A673 (cell line): ENCODE data around the gene SMAD4. TPM values are rescaled to one million over a fixed set of nuclear protein-coding genes. Genes with fewer than 3 reads are reported as not detected.

Experiments
- BruUV-seq: library from RNA; stranded (reverse); fragments of 400-500 nt; replicated peaks from 2 replicates; lab custom pipeline; 2021; lab: Mats Ljungman, UMichigan
- CTCF ChIA-PET: fragments of 300-600 bp; sonication (Branson Sonifier 250); formaldehyde crosslinking; loops from one replicate; lab custom pipeline; 2022; ENCODE audit warnings: antibody characterized with exemption; lab: Charles Lee
- POLR2A ChIA-PET: fragments of 300-600 bp; sonication (Branson Sonifier 250); formaldehyde crosslinking; loops from one replicate; lab custom pipeline; 2022; ENCODE audit warnings: antibody characterized with exemption; ENCODE audit not compliant: low non-redundant PET; lab: Charles Lee
- DNase-seq: peaks from one replicate; pipeline ENCODE4 v3.0.0-alpha.2; 2015; ENCODE audit warnings: low spot score
- H3K27ac ChIP-seq: fragments of 200-600 bp; sonication (generic); 2 replicates; pipeline ENCODE4 v1.5.1; 2016; ENCODE audit warnings: mixed run types, low read depth, mild to moderate bottlenecking, mixed read lengths, antibody characterized with exemption, low read length; ENCODE audit not compliant: poor library complexity, severe bottlenecking
- H3K27me3 ChIP-seq: fragments of 200-600 bp; sonication (generic); replicated peaks from 2 replicates; pipeline ENCODE4 v1.6.1; 2017; ENCODE audit warnings: mixed run types, low read depth, mild to moderate bottlenecking, mixed read lengths, antibody characterized with exemption, low read length; ENCODE audit not compliant: insufficient read depth, poor library complexity
- H3K36me3 ChIP-seq: fragments of 200-600 bp; sonication (generic); 2 replicates; pipeline ENCODE4 v1.6.1; 2016; ENCODE audit warnings: mixed run types, mild to moderate bottlenecking, mixed read lengths, antibody characterized with exemption, low read length; ENCODE audit not compliant: insufficient read depth, poor library complexity, severe bottlenecking
- H3K4me1 ChIP-seq: fragments of 200-600 bp; sonication (generic); 2 replicates; pipeline ENCODE4 v1.6.1; 2017; ENCODE audit warnings: mixed run types, mild to moderate bottlenecking, mixed read lengths, antibody characterized with exemption, low read length; ENCODE audit not compliant: insufficient read depth, poor library complexity, severe bottlenecking
- H3K4me3 ChIP-seq: fragments of 200-600 bp; sonication (generic); 2 replicates; pipeline ENCODE4 v1.5.1; 2016; ENCODE audit warnings: low read depth, mixed run types, mild to moderate bottlenecking, mixed read lengths, low read length; ENCODE audit not compliant: poor library complexity, severe bottlenecking
- H3K9me3 ChIP-seq: fragments of 200-600 bp; sonication (generic); 2 replicates; pipeline ENCODE4 v1.6.1; 2016; ENCODE audit warnings: mixed run types, low read depth, mild to moderate bottlenecking, mixed read lengths, antibody characterized with exemption, low read length; ENCODE audit not compliant: poor library complexity, severe bottlenecking
- EZH2 ChIP-seq: fragments of 200-600 bp; sonication (generic); IDR thresholded peaks from 2 replicates; pipeline ENCODE4 v1.6.1; 2017; ENCODE audit warnings: borderline replicate concordance, low read depth, mild to moderate bottlenecking, mixed read lengths, antibody characterized with exemption, low read length; ENCODE audit not compliant: poor library complexity, severe bottlenecking
- intact Hi-C: fragments of 100-400 bp; cut with micrococcal nuclease; formaldehyde crosslinking; loops from one replicate; pipeline ENCODE4 v1.10.0; 2022; ENCODE audit not compliant: unreplicated experiment
- total RNA-seq: library from RNA; stranded (reverse); gene quantifications from 2 replicates; pipeline ENCODE4 v1.2.3, GENCODE V29; 2021
- TF ChIP-seq, protein P1 (sequence below): fragments of 300-800, 200-600 bp; sonication (generic); conservative IDR thresholded peaks from 2 replicates; pipeline ENCODE4 v1.5.1; 2017; ENCODE audit warnings: low read depth, mild to moderate bottlenecking, antibody characterized with exemption, low read length, moderate library complexity, mixed read lengths

Gene SMAD4
- total RNA-seq, 1 experiment from 2014 or later: 120 TPM

- H3K27me3 ChIP-seq: no peaks in the 10 kb centered on the region
- no TSS peak for BruUV-seq
- no peak overlapping the region for H3K27ac ChIP-seq
- POLR2A ChIA-PET: no interaction called here
- H3K4me3 ChIP-seq: no peak overlapping the region
- no peaks in the 10 kb centered on the region for H3K36me3 ChIP-seq
- CTCF ChIA-PET: no interaction called here
- DNase-seq: no peak
- no peaks in the 10 kb centered on the region for H3K4me1 ChIP-seq
- TF ChIP-seq EZH2: no peak
- TF ChIP-seq, protein P1, sequence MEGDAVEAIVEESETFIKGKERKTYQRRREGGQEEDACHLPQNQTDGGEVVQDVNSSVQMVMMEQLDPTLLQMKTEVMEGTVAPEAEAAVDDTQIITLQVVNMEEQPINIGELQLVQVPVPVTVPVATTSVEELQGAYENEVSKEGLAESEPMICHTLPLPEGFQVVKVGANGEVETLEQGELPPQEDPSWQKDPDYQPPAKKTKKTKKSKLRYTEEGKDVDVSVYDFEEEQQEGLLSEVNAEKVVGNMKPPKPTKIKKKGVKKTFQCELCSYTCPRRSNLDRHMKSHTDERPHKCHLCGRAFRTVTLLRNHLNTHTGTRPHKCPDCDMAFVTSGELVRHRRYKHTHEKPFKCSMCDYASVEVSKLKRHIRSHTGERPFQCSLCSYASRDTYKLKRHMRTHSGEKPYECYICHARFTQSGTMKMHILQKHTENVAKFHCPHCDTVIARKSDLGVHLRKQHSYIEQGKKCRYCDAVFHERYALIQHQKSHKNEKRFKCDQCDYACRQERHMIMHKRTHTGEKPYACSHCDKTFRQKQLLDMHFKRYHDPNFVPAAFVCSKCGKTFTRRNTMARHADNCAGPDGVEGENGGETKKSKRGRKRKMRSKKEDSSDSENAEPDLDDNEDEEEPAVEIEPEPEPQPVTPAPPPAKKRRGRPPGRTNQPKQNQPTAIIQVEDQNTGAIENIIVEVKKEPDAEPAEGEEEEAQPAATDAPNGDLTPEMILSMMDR: no peak
- no peaks in the 10 kb centered on the region for H3K9me3 ChIP-seq
- intact Hi-C loops: no loop called here
Measured at GRCh38 chr18:51021226-51021965, 8.6 kb upstream of the SMAD4 start.

- H3K27ac ChIP-seq: no peak overlapping the region
- H3K9me3 ChIP-seq: no peaks in the 10 kb centered on the region
- CTCF ChIA-PET: no interaction called here
- peaks cover 17% of the 10 kb centered on the region for H3K4me1 ChIP-seq
- POLR2A ChIA-PET: no interaction called here
- H3K4me3 ChIP-seq: no peak overlapping the region
- H3K27me3 ChIP-seq: no peaks in the 10 kb centered on the region
- no peak for DNase-seq
- no TSS peak for BruUV-seq
- TF ChIP-seq EZH2: no peak
- TF ChIP-seq, protein P1: no peak
- no peaks in the 10 kb centered on the region for H3K36me3 ChIP-seq
- intact Hi-C loops: no loop called here
Measured at GRCh38 chr18:51025512-51025911, 4.5 kb upstream of the SMAD4 start.

DNA sequence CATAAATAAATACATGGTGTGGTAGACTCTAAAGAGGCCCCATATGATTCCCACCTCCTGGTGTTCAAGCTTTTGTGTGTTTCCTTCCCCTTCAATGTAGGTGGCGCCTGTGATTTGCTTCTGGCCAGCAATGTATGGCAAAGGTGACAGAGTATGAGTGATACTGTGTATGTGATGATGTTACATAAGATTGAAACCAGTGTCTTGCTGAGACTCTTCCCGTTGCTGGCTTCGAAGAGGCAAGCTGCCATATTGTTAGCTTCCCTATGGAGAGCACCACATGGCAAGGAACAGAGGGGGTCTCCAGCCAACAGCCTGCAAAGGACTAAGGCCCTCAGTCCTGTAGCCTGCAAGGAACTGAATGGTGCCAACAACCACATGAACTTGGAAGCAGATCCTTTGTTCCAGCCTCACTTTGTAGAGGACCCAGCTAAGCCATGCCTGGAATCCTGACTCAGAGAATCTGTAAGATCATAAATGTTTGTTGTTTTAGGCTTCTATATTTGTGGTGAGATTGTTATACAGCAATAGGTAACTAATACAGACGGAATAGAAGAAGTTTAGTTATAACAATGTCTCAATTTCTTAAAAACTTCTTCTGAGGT is 1.7 kb upstream of the SMAD4 start:
- Histone ChIP-seq H3K36me3 (no peaks in the 10 kb centered on the region), H3K4me1 (peaks cover 32% of the 10 kb centered on the region), H3K4me3 (peak overlapping the region; percentile 80), H3K9me3 (no peaks in the 10 kb centered on the region), H3K27me3 (no peaks in the 10 kb centered on the region), H3K27ac (no peak overlapping the region)
- intact Hi-C loops: no loop called here
- TF ChIP-seq, protein P1: 0 out of 2 replicates have a peak, but pooled peaks have one; percentile 8
- TF ChIP-seq EZH2: no peak
- POLR2A ChIA-PET: no interaction called here
- no TSS peak for BruUV-seq
- CTCF ChIA-PET: no interaction called here
- peak; percentile 38 for DNase-seq
